HG02885 (cell line): ENCODE results near the gene FLT1.

ENCODE experiments used
- ATAC-seq: cut with Tn5 transposase; IDR thresholded peaks from one replicate; pipeline ENCODE4 v1.9.1; 2021; ENCODE audit warnings: mild to moderate bottlenecking; ENCODE audit not compliant: unreplicated experiment, poor library complexity

FLT1 gene

DNA sequence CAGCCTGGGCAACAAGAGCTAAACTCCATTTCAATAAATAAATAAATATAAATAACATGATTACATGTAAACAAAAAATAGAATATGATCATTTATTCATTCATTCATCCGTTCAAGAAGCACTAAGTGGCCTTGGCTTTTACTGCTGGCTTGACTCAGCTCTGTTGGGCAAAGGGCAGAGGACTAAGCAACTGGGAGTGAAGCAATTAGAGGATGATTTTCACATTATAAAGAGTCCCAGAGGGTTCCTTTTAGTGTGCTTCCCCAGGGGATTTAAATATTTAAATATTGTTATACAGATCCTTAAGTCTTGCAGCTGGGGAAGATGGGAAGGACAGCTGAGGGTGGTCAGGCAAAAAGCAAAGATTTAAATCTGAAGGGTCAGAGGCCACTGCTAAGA, 34.9 kb upstream of the FLT1 start:
- no peak for ATAC-seq

DNA sequence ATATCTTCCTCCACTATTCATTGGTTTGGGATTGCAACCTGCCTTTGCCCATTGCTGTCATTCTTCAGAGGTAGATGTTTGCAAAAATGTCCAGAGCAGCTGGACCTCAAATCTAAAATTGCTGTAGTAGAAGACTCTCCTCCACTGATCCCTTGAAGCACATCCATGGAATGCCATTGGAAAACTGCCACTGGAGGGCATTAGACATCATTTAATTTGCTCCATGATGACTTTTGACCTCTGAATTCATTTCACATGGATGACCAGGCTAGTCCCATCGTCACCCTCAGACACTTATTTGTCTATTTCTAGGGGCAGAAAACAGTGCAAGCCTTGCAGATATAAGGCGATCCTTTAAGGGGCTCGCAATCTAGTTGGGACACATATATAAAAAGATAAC, 33.9 kb upstream of the FLT1 start:
- ATAC-seq, result no peak

DNA sequence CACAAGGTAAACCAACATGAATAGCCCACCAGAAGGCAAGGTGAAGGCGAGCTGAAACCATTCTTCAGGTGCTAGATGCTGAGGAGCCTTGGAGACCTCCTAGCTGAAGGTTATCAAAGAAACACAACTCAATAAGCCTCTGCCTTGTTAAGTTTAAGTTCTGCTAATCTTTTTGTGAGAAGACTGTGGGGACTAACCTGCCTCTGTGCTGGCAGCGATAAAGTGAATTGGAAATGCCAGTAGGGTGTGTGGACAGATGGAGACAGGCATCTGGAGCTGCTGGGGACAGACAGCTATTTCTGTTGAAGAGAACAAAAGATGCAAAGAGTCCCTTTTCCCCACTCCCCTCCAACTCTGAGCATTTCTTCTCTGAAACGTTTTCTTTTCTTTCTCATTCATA, 33.5 kb upstream of the FLT1 start:
- ATAC-seq, result no peak

DNA sequence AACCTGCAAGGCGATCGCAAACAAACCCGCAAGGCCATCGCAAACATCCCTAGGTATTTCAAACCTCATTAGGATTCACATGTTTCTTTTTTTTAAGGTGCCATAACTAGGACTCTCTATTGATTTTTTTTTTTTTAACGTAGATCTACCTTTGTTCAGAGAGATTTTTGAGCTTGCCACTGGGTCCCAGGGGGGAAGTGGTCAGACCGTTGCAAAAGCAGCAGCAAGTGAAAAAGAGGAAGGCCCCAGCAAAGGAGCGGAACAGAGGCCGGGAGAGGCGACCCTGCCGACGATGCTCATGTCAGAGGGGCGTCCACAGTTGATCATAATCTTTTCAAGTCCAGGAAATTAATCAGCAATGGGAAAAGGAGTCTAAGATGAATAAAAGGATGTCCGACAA, 32.7 kb upstream of the FLT1 start:
- no peak for ATAC-seq

DNA sequence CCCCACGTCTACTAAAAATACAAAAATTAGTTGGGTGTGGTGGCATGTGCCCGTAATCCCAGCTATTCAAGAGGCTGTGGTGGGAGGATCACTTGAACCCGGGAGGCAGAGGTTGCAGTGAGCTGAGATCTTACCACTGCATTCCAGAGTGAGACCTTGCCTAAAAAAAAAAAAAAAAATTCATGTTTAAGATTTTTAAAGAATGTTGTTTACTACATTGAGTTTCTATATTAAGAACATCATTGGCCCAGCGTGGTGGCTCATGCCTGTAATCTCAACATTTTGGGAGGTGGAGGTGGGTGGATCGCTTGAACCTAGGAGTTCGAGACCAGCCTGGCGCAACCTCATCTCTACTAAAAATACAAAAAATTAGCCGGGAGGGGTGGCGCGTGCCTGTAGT, 31.9 kb upstream of the FLT1 start:
- ATAC-seq, result no peak

DNA sequence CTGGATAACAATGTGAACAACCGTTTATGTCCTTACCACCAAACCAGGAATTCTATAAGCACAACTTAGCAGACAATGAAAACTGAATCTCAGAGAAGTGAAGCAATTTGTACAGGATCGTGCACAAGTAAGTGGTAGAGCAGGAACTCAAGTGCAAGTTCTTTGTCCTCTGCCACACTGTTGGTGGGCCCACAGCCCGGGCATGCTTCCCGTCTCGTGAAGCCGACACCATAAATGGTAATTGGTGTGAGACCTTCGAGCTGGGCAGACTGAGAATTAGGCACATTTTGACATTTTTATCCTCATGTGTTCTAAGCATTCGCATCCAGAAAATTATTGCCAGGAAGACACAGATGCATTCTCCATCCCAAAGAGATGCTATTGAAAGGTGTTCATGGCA, 27.9 kb upstream of the FLT1 start:
- no peak for ATAC-seq

DNA sequence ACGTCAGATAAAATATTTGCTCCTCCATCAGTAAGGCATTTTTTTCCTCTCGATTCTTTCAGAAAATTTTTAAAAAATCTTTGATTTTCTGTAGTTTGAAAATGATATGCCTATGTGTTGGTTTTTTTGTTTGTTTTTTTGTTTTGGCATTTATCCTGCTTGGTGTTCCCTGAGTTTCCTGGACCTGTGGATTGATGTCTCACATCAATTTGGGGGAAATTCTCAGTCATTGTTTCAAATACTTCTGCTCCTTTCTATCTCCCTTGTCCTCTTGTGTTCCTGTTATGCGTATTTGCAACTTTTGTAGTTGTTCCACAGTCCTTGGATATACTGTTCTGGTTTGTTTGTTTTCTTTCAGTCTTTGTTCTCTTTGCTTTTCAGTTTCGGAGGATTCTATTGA, 18.8 kb upstream of the FLT1 start:
- ATAC-seq, result no peak

DNA sequence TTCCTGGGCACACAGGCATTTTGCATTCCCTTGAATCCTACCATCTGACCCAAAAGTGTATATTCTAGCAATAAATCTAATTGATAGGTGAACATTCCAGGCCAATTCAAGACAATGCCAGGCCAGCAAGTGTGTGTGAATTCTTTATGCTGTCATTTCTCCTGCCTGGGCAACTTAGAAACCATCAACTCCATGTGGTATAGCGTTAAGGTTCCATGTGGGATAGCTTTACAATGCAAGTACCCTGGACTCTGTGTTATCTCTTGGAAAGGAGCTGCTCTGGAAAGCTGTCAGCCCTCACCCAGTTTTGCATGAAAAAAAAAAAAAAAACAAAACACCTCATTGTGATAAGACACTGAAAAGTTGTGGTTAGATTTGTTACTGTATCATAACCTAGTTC, 15.6 kb upstream of the FLT1 start:
- ATAC-seq, result no peak

DNA sequence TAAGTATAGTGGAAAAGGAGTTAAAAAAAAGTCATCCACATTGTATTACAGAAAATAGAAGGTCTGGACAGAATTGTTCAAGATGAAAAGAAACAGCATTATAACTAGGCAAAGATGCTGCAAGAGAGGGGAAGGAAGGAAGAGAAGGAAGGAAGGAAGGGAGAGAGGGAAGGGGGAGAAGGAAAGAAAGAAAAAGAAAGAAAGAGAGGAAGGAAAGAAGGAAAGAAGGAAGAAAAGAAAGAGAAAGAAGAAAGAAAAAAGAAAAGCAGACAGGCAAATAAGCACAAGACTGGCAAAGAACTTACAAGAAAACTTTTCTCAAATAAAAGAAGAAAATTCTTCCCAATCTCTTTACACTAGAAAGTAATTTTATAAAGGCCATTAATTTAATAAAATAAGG, 15.1 kb upstream of the FLT1 start:
- ATAC-seq, result no peak

DNA sequence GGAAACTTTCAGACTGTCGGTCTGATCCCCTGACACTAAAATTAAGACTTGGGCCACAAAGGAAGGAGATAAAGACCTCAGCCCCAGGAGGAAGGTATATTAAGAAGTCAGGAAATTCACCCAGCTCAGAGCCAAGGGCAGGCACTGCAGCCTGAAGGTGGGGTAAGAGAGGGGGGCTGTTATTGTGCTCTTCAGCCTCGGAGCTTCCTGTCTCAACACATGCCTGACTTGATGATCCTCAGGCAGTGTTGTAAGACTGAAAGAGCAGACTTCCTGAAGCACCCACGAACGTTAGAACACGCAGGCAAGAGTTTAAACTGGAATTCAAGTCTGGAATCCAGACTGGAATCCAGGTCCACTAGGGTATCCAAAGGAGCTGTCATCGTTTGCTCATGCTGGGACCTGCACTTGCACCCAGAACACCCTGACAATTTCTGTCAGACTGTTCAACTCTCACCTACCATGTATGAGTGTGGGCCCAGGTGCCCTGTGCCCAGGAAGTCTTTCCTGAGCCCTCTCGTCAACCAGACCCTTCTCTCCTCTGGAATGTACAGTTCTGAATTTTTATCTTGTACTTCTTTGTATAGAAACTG, 10.7 kb upstream of the FLT1 start:
- no peak for ATAC-seq

DNA sequence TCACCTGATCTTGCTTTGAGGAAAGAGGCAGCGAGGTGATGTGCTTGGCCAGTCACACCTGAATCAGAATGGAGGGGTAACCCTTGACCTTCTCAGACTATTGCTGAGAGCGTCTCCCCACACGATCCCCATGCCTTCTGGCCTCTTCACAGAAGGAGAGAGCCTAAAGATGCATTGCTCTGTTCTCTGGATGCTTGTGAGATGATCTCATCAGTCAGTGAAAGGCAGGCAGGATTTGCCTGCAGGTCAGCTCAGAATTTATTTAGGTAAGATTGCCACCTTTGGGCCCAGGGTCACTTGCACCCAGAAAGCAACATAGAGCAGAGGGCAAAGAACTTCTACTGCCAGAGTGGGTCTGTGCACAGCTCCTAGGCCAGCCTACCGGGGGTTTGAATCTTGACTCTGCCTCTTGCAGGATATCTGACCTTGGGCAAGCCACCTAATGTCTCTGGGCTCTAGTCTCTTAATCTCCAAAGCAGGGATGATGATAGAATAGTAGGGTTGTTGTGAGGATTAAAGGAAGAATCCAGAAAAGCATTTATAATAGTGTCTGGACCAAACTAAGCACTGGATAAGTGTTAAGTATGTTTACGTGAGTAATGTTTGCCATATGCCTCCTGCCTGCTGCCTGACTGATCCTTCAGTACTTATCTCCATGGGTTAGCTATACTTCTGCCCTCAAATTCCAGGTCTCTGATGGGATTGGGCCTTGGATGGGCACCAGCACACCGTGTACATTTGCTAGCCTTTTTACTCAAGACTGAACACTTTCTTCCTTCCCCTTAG, 8.4 kb upstream of the FLT1 start:
- ATAC-seq, result no peak

DNA sequence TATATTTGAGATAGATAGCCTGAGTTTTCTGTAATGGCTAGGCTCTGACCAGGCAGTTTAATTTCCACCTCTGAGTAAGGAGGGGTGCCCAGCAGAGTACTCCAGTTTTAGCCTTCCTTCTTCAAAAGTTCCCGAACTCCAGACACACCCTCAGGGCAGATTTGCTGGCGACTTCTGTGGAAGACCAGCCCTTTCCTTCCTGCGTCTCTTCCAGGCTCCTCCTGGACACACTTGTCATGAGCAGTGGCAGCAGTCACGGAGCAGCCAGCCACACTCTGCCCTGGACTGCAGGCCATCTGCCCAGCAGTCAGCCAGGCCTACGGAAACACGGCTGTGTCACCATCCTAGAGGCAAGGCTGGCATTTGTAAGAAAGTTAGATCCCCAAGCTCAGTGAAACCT, 6.6 kb upstream of the FLT1 start:
- no peak for ATAC-seq

DNA sequence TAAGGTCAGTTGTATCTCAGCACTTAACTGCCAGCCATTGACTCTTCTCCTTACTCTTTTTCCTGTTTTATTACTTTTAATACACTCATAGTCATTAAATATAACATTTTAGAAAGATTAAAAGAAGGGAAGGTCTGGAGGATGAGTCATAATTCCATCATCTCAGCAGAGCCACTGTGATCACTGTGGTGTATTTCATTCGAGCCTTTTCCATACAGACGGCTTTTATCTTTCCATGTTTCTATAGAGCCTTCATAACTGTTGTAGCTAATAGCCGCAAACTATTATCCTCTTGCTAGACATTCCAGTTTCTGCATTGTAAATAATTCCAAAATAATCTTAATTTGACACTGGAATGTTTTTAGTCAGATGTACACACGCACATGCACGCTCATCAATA, 4.7 kb upstream of the FLT1 start:
- no peak for ATAC-seq

DNA sequence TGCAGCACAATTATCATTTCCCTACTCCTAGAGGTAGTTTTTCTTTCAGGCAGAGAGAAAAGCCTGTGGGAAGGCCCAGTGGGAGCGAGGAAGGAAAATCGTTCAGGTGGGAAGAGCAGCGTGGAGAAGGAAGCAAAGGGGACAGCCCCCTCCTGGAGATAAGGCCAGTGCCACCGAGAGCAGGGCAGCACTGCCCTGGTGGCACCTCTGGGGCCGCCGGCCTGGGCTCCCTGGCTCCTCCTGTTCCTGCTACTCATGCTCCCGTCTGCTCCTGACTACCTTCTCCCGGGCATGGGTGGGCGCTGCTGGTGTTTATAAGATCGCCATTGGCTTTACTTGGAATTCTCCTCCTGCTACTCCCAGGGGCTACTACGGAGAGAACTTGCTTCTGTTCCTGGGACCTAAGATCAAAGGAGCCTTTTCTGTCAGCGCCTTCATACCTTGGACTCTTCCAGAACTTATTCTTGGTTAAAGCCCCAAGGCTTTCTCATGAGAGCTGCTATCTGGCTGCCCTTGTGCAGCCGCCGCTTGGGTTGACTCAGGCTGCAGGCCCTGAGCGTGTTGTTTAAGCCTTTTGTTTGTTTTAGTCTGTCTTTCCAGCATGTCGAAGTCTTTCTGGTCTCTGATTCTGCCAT, 3.7 kb upstream of the FLT1 start:
- no peak for ATAC-seq

DNA sequence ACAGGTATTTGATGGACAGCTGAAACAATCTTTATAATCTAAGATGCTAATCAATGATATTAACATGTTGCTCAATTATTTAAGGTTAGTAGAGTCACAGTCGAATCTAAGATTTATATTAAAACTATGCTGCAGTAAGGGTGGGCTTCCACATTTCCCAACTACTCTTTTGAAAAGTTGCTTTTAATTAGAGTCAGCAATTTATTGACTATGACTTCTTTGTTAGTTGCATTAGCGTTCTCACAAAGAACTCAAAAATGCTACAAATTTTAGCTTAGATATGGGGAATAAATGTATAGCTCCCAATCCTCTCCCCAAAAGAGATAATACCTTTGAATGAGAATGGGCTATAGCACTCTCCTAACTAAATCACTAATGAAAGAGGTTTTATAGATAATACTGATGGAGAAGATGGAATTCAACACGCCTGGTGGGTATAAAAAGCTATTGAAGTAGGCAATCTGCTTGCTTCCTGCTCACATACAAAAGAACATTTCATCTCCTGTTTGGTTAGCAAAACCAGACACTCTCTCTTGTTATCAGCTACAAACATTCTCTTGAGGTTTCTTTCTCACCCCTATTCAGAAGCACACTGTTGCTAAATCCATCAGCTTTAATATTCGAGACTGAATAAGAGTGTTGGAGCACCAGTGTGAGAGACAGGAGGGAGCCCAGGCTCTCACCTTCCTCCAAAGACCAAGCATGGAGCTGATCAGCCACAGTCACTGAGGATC, 2.4 kb upstream of the FLT1 start:
- ATAC-seq, result no peak

DNA sequence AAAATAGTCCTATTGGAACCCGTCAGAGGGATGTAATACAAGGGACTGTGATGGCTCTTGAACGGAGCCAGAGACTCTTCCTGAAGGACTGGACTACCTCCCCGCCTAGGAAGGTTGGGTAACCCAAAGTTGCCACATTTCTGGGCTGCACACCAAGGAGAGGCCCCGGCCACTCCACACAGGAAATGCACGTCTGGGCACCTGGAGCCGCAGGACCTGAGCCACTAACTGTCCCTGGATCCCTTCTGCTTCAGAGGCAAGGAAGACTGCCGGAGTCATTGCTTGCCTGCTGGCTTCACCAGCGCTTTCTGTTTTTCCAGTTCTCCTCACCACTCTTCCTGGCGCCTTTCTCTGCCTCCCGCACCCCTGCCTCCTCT, 1.2 kb upstream of the FLT1 start:
- ATAC-seq, result no peak

DNA sequence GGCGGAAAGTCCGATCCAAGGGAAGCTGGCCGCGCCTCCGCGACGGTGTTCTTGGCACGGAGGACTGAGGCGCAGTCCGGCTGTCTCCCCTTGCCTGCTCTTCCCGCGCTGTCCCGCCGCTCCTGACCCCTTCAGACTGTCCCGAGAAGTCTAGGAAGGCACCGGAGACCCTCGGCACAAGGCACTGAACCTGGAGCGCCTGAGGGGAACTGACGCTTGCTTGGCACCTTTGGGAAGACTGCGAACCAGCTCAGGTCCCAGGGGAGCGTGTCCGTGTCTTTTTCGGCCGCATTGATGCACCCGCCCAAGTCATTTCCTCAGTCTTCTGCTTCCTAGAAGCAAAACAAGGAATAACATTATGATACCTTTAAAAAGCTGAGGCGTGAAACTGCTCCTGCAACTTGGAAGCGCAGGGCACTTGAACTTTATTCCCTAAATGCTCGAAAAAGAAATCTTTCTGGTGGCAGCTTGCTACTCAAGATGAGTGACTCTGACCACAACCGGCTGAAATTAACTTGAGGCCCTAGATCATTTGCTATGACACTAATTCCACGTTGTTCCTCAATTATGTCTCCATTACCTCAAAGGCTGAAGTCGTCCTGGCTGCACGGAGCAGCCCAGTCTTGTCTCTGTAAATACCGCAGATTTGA, 735 bp upstream of the FLT1 start:
- no peak for ATAC-seq

DNA sequence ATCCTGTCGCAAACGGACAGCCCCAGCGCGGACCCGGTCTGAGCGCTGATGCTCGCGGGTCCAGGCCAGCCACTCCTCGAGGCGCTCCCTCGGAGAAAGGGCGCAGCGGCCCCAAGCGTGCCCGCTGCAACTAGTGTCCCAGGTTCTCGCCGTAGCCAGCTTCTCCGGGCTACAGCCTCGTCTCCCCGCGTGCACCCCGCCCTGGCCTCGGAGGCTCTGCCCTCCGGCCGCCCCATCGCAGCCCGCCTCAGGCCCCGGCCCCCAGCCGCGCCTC, 487 bp downstream of the FLT1 start:
- no peak for ATAC-seq

DNA sequence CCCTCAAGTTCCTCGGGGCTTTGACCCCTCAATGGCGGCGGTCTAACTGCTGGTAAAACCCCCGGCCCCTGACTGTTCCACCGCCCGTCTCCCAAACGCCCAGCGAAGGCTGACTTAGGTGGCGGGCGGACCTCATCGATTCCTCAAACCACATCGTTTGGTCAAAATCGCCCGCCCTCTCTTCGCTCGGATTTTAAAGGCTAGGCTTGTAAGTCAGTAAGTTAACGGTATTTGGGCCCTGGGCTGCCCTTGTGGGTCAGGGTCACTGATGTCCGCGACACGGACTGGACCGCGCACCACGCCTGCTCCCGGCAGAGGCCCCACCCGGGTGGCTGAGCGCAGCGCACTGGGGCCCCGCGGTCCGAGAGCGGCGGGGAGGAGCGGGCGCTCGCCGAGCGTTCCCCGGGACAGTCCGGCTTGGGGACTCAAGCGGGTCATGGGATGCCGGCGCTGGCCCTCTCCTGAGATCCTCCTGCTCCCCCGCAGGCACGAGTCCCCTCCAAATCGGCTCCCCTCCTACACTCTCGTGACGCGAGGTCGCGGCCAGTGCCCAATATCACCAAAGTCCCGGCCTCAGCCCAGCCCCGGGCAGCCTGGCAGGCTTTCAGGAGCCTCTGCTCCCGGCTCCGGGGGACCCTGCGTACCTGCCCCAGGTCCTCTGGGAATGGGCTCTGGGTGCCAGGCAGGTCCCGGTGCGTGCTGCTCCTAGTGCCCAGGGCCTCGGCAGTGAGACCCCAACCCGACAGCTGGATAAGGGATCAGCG, 1.0 kb downstream of the FLT1 start:
- ATAC-seq, result no peak
